Body of pancreas (tissue), 4 donors: ENCODE results near the gene LCAT. TPM values are rescaled to one million over a fixed set of nuclear protein-coding genes. Genes with fewer than 3 reads are reported as not detected.

Experiments used
- ATAC-seq: fragments of 150-250 bp; one replicate; pipeline ENCODE4 v1.9.1; 2016
- DNase-seq, 4 donors: peaks; one replicate each; pipeline ENCODE4 v3.0.0-alpha.2; 2019
- H3K27ac ChIP-seq, 4 donors: fragments of 200-600 bp; sonication (generic); 1 replicate in 3 of 4; 2 replicates in 1 of 4; pipeline versions ENCODE4 v1.5.1 to v1.6.1; 2016 to 2019; ENCODE audit warnings: mild to moderate bottlenecking in 1 of 4, mixed read lengths in 1 of 4, moderate library complexity in 1 of 4
- H3K27me3 ChIP-seq, 2 donors: fragments of 200-600 bp; sonication (generic); one replicate each; pipeline ENCODE4 v1.6.0; 2016; ENCODE audit warnings: mild to moderate bottlenecking in 1 of 2
- H3K36me3 ChIP-seq, 2 donors: fragments of 200-600 bp; sonication (generic); replicated peaks in 1 of 2; 2 replicates each; pipeline ENCODE4 v1.5.1; 2016; ENCODE audit warnings: low read depth in 2 of 2; ENCODE audit not compliant: insufficient read depth in 1 of 2
- H3K4me1 ChIP-seq: fragments of 200-600 bp; sonication (generic); one replicate; pipeline ENCODE4 v1.6.0; 2016
- H3K4me3 ChIP-seq, 2 donors: fragments of 200-600 bp; sonication (generic); 1 replicate in 1 of 2; 2 replicates in 1 of 2; pipeline ENCODE4 v1.5.1; 2016 to 2019
- H3K9me3 ChIP-seq, 3 donors: fragments of 200-600 bp; sonication (generic); 1 replicate in 2 of 3; 2 replicates in 1 of 3; pipeline ENCODE4 v1.5.1; 2016
- CTCF ChIP-seq, 7 experiments: fragments of 450-650 bp in 4 of 7; fragments of 200-600 bp in 3 of 7; sonication (generic) in 3 of 7; IDR thresholded peaks; one replicate each; pipeline ENCODE4 v1.5.1; 2016 to 2019; ENCODE audit warnings: antibody characterized with exemption in 7 of 7
- POLR2A ChIP-seq, 3 donors: fragments of 450-650 bp; IDR thresholded peaks; one replicate each; pipeline ENCODE4 v1.6.1; 2016; ENCODE audit warnings: antibody characterized with exemption in 3 of 3, mild to moderate bottlenecking in 2 of 3
- WGBS, 2 donors: methylation state at CpG; one replicate each; pipeline ENCODE4 v1.1.5; 2017; 5-methylcytosine and 5-hydroxymethylcytosine counted together
- intact Hi-C: fragments of 100-400 bp; cut with DNase I; formaldehyde crosslinking; loops from one replicate; pipeline ENCODE4 v1.15.1; 2023
- total RNA-seq, 2 donors: library from RNA; depleted of rRNA; stranded (reverse); fragments of >200 nt; gene quantifications; one replicate each; pipeline ENCODE4 v1.1.0, GENCODE V29; 2016

Gene LCAT, protein sequence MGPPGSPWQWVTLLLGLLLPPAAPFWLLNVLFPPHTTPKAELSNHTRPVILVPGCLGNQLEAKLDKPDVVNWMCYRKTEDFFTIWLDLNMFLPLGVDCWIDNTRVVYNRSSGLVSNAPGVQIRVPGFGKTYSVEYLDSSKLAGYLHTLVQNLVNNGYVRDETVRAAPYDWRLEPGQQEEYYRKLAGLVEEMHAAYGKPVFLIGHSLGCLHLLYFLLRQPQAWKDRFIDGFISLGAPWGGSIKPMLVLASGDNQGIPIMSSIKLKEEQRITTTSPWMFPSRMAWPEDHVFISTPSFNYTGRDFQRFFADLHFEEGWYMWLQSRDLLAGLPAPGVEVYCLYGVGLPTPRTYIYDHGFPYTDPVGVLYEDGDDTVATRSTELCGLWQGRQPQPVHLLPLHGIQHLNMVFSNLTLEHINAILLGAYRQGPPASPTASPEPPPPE
- 10 to 100 TPM in 1 of 2 donors, 1 to 10 TPM in 1; 7.5 to 17.8 TPM for total RNA-seq

GRCh38 chr16:67943619-67944504 lies at the start of gene LCAT:
TSS of gene LCAT (minus strand) at chr16:67944120. CDS start at chr16:67944101, 19 bp downstream.
- Histone ChIP-seq H3K4me3 (no peak within 1 kb of the TSS), H3K36me3 (peaks cover 0 to 11% of the 10 kb centered on the region in 2 donors)
- ATAC-seq, result no peak

GRCh38 chr16:67993207-67994039 lies 49.5 kb upstream of the LCAT start:
- TF ChIP-seq CTCF (IDR thresholded peaks at IDR 0.05) (peak; percentile 93 to 98 (median 96)), POLR2A (IDR thresholded peaks at IDR 0.05) (peak in 1 of 3 donors; percentile 20)
- ATAC-seq (peak; percentile 92), DNase-seq (peak; percentile 74 to 81 (median 78))
- 18 to 100% methylated on average over 1 to 17 of the region's 39 CpGs for WGBS, 2 donors
- Histone ChIP-seq H3K4me1 (peaks cover 10% of the 10 kb centered on the region), H3K4me3 (no peak overlapping the region), H3K9me3 (no peaks in the 10 kb centered on the region), H3K27me3 (no peaks in the 10 kb centered on the region), H3K27ac (peak overlapping the region in 2 of 4 donors; percentile 14 to 64), H3K36me3 (no peaks in the 10 kb centered on the region)
- intact Hi-C loops, result no loop called here

More at GRCh38 chr16:67943619-67944504, at the start of gene LCAT:
- 74 to 83% methylated on average over 13 to 22 of the region's 23 CpGs for WGBS, 2 donors
- DNase-seq, result no peak
- Histone ChIP-seq H3K9me3 (no peaks in the 10 kb centered on the region), H3K4me1 (peaks cover 11% of the 10 kb centered on the region), H3K27ac (peak within 1 kb of the TSS in 1 of 4 donors; percentile 42), H3K27me3 (no peaks in the 10 kb centered on the region)
- no peak for TF ChIP-seq CTCF (IDR thresholded peaks at IDR 0.05)
- no peak for TF ChIP-seq POLR2A (IDR thresholded peaks at IDR 0.05)
- intact Hi-C loops, result no loop called here

- DNase-seq (no peak), ATAC-seq (no peak)
- no peak overlapping the region for H3K4me3 ChIP-seq
- peaks cover 10% of the 10 kb centered on the region for H3K4me1 ChIP-seq
- no peak for TF ChIP-seq CTCF (IDR thresholded peaks at IDR 0.05)
- no peak for TF ChIP-seq POLR2A (IDR thresholded peaks at IDR 0.05)
- H3K27me3 ChIP-seq, result no peaks in the 10 kb centered on the region
- no peaks in the 10 kb centered on the region for H3K9me3 ChIP-seq
- no peak overlapping the region for H3K27ac ChIP-seq
- intact Hi-C loops, result no loop called here
- no peaks in the 10 kb centered on the region for H3K36me3 ChIP-seq
- WGBS, 2 donors, result 41 to 43% methylated on average over 2 to 13 of the region's 20 CpGs
Measured at GRCh38 chr16:67992661-67993206, 48.8 kb upstream of the LCAT start.

DNA sequence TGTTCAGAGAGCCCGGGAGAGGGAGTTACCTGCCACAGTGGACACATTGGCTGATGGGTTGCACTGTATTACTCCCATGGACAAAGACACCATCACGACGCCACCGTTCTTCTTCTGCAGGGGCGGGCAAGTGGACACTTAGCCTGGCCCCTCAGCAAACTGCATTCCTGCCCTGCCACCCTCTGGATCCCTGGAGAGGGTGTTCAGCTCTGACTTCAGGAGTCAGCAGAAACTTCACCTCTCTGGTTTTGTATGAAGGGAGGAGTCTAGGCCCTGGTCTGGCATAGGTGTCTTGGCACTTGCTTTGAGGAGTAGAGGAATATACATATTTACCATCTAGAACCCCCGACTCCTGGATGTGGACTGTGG lies 46.1 kb upstream of the LCAT start:
- DNase-seq (no peak), ATAC-seq (no peak)
- H3K27ac ChIP-seq, result no peak overlapping the region
- WGBS, 2 donors, result 73 to 78% methylated on average over 6 of the region's 6 CpGs
- TF ChIP-seq POLR2A (IDR thresholded peaks at IDR 0.05) (no peak), CTCF (IDR thresholded peaks at IDR 0.05) (no peak)
- no peaks in the 10 kb centered on the region for H3K9me3 ChIP-seq
- no peak overlapping the region for H3K4me3 ChIP-seq
- no peaks in the 10 kb centered on the region for H3K36me3 ChIP-seq
- H3K27me3 ChIP-seq, result no peaks in the 10 kb centered on the region
- H3K4me1 ChIP-seq, result peaks cover 11% of the 10 kb centered on the region
- intact Hi-C loops, result no loop called here
